Measurements from ENCODE around the gene GRM5.

Gene GRM5

GRCh38 chr11:88744140-88744539, 321.6 kb downstream of the GRM5 start:
- DNase-seq (ENCODE audit: insufficient read length, low spot score): no peak
- TF ChIP-seq POLR2A (IDR thresholded peaks at IDR 0.05; ENCODE audit: low read depth, low read length): no peak
- no peak for FAIRE-seq

- TF ChIP-seq POLR2A (IDR thresholded peaks at IDR 0.05; ENCODE audit: low read depth, low read length): no peak
- no peak for FAIRE-seq
- DNase-seq (ENCODE audit: insufficient read length, low spot score): no peak
These were observed 326.3 kb downstream of the GRM5 start for GRCh38 chr11:88739524-88739923.

- FAIRE-seq (no peak), DNase-seq (ENCODE audit: insufficient read length, low spot score) (no peak)
- TF ChIP-seq POLR2A (IDR thresholded peaks at IDR 0.05; ENCODE audit: low read depth, low read length): no peak
These were observed 356.2 kb downstream of the GRM5 start for GRCh38 chr11:88709567-88709966.

GRCh38 chr11:88704485-88704884, 361.3 kb downstream of the GRM5 start:
- no peak for FAIRE-seq
- no peak for TF ChIP-seq POLR2A (IDR thresholded peaks at IDR 0.05; ENCODE audit: low read depth, low read length)
- DNase-seq (ENCODE audit: insufficient read length, low spot score): no peak

GRCh38 chr11:88701816-88702215, 364.0 kb downstream of the GRM5 start:
- no peak for TF ChIP-seq POLR2A (IDR thresholded peaks at IDR 0.05; ENCODE audit: low read depth, low read length)
- no peak for FAIRE-seq
- no peak for DNase-seq (ENCODE audit: insufficient read length, low spot score)

- DNase-seq (ENCODE audit: insufficient read length, low spot score) (no peak), FAIRE-seq (no peak)
- TF ChIP-seq POLR2A (IDR thresholded peaks at IDR 0.05; ENCODE audit: low read depth, low read length): no peak
These were observed 368.6 kb downstream of the GRM5 start for GRCh38 chr11:88697139-88697538.

GRCh38 chr11:88695689-88696414, 369.9 kb downstream of the GRM5 start:
- no peak for TF ChIP-seq POLR2A (IDR thresholded peaks at IDR 0.05; ENCODE audit: low read depth, low read length)
- no peak for DNase-seq (ENCODE audit: insufficient read length, low spot score)
- no peak for FAIRE-seq

- FAIRE-seq (no peak), DNase-seq (ENCODE audit: insufficient read length, low spot score) (no peak)
These were observed 373.3 kb downstream of the GRM5 start for GRCh38 chr11:88692306-88693086.

GRCh38 chr11:88689548-88690240, 376.1 kb downstream of the GRM5 start:
- DNase-seq (ENCODE audit: insufficient read length, low spot score) (no peak), FAIRE-seq (no peak)
- TF ChIP-seq POLR2A (IDR thresholded peaks at IDR 0.05; ENCODE audit: low read depth, low read length): no peak

More at GRCh38 chr11:88692306-88693086, 373.3 kb downstream of the GRM5 start:
- no peak for TF ChIP-seq POLR2A (IDR thresholded peaks at IDR 0.05; ENCODE audit: low read depth, low read length)

GRCh38 chr11:88683024-88683423, 382.8 kb downstream of the GRM5 start:
- DNase-seq (ENCODE audit: insufficient read length, low spot score) (no peak), FAIRE-seq (no peak)
- no peak for TF ChIP-seq POLR2A (IDR thresholded peaks at IDR 0.05; ENCODE audit: low read depth, low read length)

GRCh38 chr11:88680806-88681205, 385.0 kb downstream of the GRM5 start:
- FAIRE-seq (no peak), DNase-seq (ENCODE audit: insufficient read length, low spot score) (no peak)
- TF ChIP-seq POLR2A (IDR thresholded peaks at IDR 0.05; ENCODE audit: low read depth, low read length): no peak

GRCh38 chr11:88666364-88666763, 399.4 kb downstream of the GRM5 start:
- DNase-seq (ENCODE audit: insufficient read length, low spot score) (no peak), FAIRE-seq (no peak)
- TF ChIP-seq POLR2A (IDR thresholded peaks at IDR 0.05; ENCODE audit: low read depth, low read length): no peak

GRCh38 chr11:88657076-88657738, 408.6 kb downstream of the GRM5 start:
- TF ChIP-seq POLR2A (IDR thresholded peaks at IDR 0.05; ENCODE audit: low read depth, low read length): no peak
- DNase-seq (ENCODE audit: insufficient read length, low spot score): no peak
- FAIRE-seq: no peak

GRCh38 chr11:88656283-88656682, 409.5 kb downstream of the GRM5 start:
- DNase-seq (ENCODE audit: insufficient read length, low spot score) (no peak), FAIRE-seq (no peak)
- TF ChIP-seq POLR2A (IDR thresholded peaks at IDR 0.05; ENCODE audit: low read depth, low read length): no peak
